GM18520 (cell line): ENCODE data around the gene LYG2.
"Not testable (repeated sequence)": the region's sequence is repeated elsewhere in the genome, so short reads cannot be mapped to it uniquely, and the experiment has no call there.

Source experiments
- ATAC-seq: cut with Tn5 transposase; IDR thresholded peaks from one replicate; pipeline ENCODE4 v1.9.1; 2021; ENCODE audit not compliant: unreplicated experiment

Gene LYG2

DNA sequence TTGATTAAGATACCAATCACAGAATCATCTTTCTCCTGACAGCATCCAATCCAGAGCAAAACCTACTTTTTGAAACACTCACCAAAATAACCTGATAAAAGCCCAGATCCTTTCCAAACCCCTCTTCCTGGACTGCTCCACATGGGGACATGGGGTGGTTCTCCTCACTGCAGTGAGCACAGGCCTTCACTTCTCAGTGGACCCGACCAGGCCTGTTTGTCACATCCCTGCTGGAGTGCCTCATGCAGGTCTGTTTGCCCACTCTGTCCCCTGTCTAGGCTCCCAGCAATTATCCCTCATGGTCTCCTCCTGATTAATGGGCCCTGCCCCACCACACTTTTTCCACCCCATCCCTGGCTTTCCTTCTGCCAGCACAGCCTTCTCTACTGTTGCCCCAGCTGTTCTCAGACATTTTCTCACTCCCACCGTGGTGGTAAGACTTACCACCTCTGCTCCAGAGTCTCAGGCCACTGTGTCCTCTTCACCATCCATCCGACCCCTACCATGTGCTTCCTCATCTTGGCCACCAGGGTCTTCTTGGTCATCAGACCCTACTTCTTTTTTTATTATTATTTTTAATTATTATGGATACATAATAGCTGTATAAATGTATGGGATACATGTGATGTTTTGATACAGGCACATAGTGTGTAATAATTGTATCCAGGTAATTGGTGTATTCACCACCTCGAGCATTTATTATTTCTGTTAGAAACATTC is 53.3 kb downstream of the LYG2 start:
- no peak for ATAC-seq

DNA sequence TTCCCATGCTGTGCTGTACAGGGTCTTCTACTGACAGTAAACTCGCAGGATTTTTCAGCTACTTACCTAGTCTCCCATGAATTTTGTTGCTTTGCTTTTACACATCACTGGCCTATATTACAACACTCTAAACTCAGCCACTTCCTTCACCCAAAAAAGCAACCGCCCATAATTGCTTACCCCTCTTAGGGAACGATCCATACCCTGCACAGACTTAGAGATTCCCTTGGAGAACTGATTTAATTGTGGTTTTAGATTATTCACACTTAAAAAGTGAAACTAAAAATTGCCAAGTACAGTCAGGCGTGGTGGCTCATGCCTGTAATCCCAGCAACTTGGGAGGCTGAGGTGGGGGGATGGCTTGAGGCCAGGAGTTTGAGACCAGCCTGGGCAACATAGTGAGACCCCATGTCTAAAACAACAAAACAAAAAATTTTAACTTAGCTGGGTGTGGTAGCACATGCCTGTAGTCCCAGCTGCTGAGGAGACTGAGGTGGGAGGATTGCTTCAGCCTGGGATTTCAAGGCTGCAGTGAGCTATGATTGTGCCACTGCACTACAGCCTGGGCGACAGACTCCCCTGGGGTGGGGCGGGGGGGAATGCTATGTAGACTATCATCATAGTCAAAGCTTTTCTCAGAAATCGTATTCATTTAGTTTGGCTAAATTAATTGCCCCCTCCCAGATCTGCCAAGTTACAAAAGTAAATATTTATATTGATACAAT is 55.2 kb downstream of the LYG2 start:
- ATAC-seq, result no peak

DNA sequence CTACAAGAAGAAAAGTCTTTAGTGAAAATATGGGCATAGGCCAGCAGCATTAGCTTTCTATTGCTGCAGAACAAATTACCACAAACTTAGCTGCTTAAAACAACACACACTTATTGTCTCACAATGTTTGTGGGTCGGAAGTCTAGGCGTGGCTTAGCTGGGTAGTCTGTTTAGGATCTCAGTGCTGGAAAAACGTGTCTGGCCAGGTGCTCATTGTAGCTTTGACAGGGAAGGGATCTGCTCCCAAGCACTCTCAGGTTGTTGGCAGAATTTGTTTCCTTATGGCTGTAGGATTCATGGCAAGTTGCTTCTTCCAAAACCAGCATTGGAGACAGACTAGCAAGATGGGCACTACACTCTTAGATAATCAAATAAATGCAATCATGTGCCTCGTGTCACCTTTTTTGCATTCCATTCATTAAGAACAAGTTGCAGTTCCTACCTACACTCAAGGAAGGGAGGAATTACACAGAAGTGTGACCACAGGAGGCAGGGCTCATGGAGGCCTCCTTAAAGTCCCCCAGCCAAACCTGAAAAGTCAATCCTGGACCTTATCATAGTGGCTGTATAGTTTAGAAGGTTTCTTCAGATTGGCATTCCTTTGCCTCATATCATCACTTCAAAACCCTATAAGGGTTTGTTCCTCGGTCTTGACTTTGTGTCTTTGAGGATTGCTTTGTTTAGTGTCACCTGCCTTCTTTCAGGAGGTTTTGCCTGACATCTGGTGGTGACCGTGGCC is 57.2 kb downstream of the LYG2 start:
- ATAC-seq, result no peak

DNA sequence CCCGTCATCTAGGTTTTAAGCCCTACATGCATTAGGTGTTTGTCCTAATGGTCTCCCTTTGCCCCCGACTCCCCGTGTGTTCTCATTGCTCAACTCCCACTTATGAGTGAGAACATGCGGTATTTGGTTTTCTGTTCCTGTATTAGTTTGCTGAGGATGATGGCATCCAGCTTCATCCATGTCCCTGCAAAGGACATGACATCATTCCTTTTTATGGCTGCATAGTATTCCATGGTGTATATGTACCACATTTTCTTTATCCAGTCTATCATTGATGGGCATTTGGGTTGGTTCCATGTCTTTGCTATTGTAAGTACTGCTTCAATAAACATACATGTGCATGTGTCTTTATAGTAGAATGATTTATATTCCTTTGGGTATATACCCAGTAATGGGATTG is 63.1 kb downstream of the LYG2 start:
- not testable (repeated sequence) for ATAC-seq
